Body of pancreas (tissue), 4 donors: ENCODE data around the gene PPP6R1.

Experiments
- CTCF ChIP-seq, 7 experiments: fragments of 450-650 bp in 4 of 7; fragments of 200-600 bp in 3 of 7; sonication (generic) in 3 of 7; IDR thresholded peaks; one replicate each; pipeline ENCODE4 v1.5.1; 2016 to 2019; ENCODE audit warnings: antibody characterized with exemption in 7 of 7
- POLR2A ChIP-seq, 3 donors: fragments of 450-650 bp; IDR thresholded peaks; one replicate each; pipeline ENCODE4 v1.6.1; 2016; ENCODE audit warnings: antibody characterized with exemption in 3 of 3, mild to moderate bottlenecking in 2 of 3

GRCh38 chr19:55229145-55229788 lies 29.6 kb downstream of the PPP6R1 start:
- TF ChIP-seq CTCF (IDR thresholded peaks at IDR 0.05) (no peak), POLR2A (IDR thresholded peaks at IDR 0.05) (no peak)
